A549 (cell line): Measurements from ENCODE around the gene TXNRD1. TPM values are rescaled to one million over a fixed set of nuclear protein-coding genes. Genes with fewer than 3 reads are reported as not detected.

Experiments used
- ATAC-seq, 2 experiments: fragments of 200-7000 bp in 1 of 2; fragments of >200 bp in 1 of 2; cut with Nextera tagmentation in 1 of 2; cut with Tn5 transposase in 1 of 2; 3 replicates each; pipeline versions ENCODE4 v1.8.0 to v1.9.1; 2018 to 2020; ENCODE audit warnings: mild to moderate bottlenecking in 1 of 2, moderate library complexity in 1 of 2
- CTCF ChIA-PET: fragments of 300-600 bp; sonication (Branson Sonifier 250); formaldehyde crosslinking; extraction: SDS; loops from one replicate; lab custom pipeline; 2021; ENCODE audit warnings: antibody characterized with exemption, inconsistent platforms; lab: Yijun Ruan, JAX
- POLR2A ChIA-PET: fragments of 350-600 bp; formaldehyde crosslinking; extraction: SDS; loops from one replicate; lab custom pipeline; 2021; ENCODE audit warnings: antibody characterized with exemption, inconsistent platforms; lab: Yijun Ruan, JAX
- DNase-seq, 2 experiments: peaks; one replicate each; pipeline versions ENCODE4 v3.0.0 to v3.0.0-alpha.2; 2011 to 2016; ENCODE audit warnings: low read depth in 1 of 2, low spot score in 1 of 2
- FAIRE-seq: peaks from 2 replicates; lab custom pipeline; 2011; peaks lifted over from hg19 to GRCh38; lab: Jason Lieb, UNC
- H3K27ac ChIP-seq, 2 experiments: fragments of >200 bp; sonication (Bioruptor Twin); formaldehyde crosslinking; 3 replicates each; pipeline ENCODE4 v1.5.1; 2016 to 2017
- H3K4me1 ChIP-seq: fragments of >200 bp; sonication (Bioruptor Twin); formaldehyde crosslinking; 3 replicates; pipeline ENCODE4 v1.6.1; 2016
- H3K4me2 ChIP-seq: fragments of >200 bp; sonication (Bioruptor Twin); formaldehyde crosslinking; 3 replicates; pipeline ENCODE4 v1.6.1; 2016
- H3K4me3 ChIP-seq: fragments of >200 bp; sonication (Bioruptor Twin); formaldehyde crosslinking; 3 replicates; pipeline ENCODE4 v1.5.1; 2016
- H3K9me3 ChIP-seq: fragments of >200 bp; sonication (Bioruptor Twin); formaldehyde crosslinking; 3 replicates; pipeline ENCODE4 v1.6.1; 2016
- CBX2 ChIP-seq: fragments of 200-600 bp; sonication (generic); IDR thresholded peaks from 2 replicates; pipeline ENCODE4 v1.6.1; 2016; ENCODE audit warnings: low read depth, mild to moderate bottlenecking, borderline replicate concordance
- CEBPB ChIP-seq, 2 experiments: fragments of >200 bp in 1 of 2; sonication (Bioruptor Twin) in 1 of 2; formaldehyde crosslinking in 1 of 2; IDR thresholded peaks; 2 replicates each; pipeline ENCODE4 v1.6.1; 2012 to 2016
- EP300 ChIP-seq, 2 experiments: fragments of >200 bp; sonication (Bioruptor Twin); formaldehyde crosslinking; IDR thresholded peaks; 2 replicates in 1 of 2; 3 replicates in 1 of 2; pipeline ENCODE4 v1.6.1; 2016 to 2017
- FOSB ChIP-seq: fragments of 250-450 bp; sonication (Bioruptor Pico); IDR thresholded peaks from 2 replicates; pipeline ENCODE4 v1.5.0; 2020; ENCODE audit warnings: mild to moderate bottlenecking, moderate library complexity
- FOSL2 ChIP-seq, 2 experiments: fragments of 450-650 bp in 1 of 2; fragments of >200 bp in 1 of 2; sonication (Bioruptor Twin) in 1 of 2; formaldehyde crosslinking; IDR thresholded peaks; 2 replicates each; pipeline versions ENCODE4 v1.5.0 to v1.6.1; 2016 to 2020; ENCODE audit warnings: mild to moderate bottlenecking in 1 of 2, moderate library complexity in 1 of 2
- GATA3 ChIP-seq: IDR thresholded peaks from 2 replicates; pipeline ENCODE4 v1.6.1; 2012; ENCODE audit warnings: borderline replicate concordance
- HEYL ChIP-seq: fragments of 250-450 bp; sonication (Bioruptor Pico); IDR thresholded peaks from 2 replicates; pipeline ENCODE4 v1.8.0; 2021; ENCODE audit warnings: mild to moderate bottlenecking, moderate library complexity
- HOXB13 ChIP-seq: fragments of 250-450 bp; sonication (Bioruptor Pico); IDR thresholded peaks from 2 replicates; pipeline ENCODE4 v1.5.0; 2020; ENCODE audit warnings: low read depth, mild to moderate bottlenecking, moderate library complexity
- JUN ChIP-seq, 2 experiments: fragments of >200 bp; sonication (Bioruptor Twin); formaldehyde crosslinking; IDR thresholded peaks; 2 replicates in 1 of 2; 3 replicates in 1 of 2; pipeline ENCODE4 v1.6.1; 2016 to 2017
- MAX ChIP-seq: IDR thresholded peaks from 2 replicates; pipeline ENCODE4 v1.6.1; 2012
- NR3C1 ChIP-seq: fragments of >200 bp; sonication (Bioruptor Twin); formaldehyde crosslinking; IDR thresholded peaks from 3 replicates; pipeline ENCODE4 v1.6.1; 2017
- RARB ChIP-seq: fragments of 250-450 bp; sonication (Bioruptor Pico); IDR thresholded peaks from 2 replicates; pipeline ENCODE4 v1.8.0; 2021; ENCODE audit warnings: mild to moderate bottlenecking, moderate library complexity
- SMC3 ChIP-seq: fragments of >200 bp; sonication (Bioruptor Twin); formaldehyde crosslinking; IDR thresholded peaks from 3 replicates; pipeline ENCODE4 v1.6.1; 2018; ENCODE audit warnings: inconsistent platforms
- SREBF2 ChIP-seq: fragments of 450-650 bp; IDR thresholded peaks from 2 replicates; pipeline ENCODE4 v1.6.1; 2014; ENCODE audit warnings: mild to moderate bottlenecking, moderate library complexity
- ZC3H11A ChIP-seq: fragments of 450-650 bp; IDR thresholded peaks from 2 replicates; pipeline ENCODE4 v1.6.1; 2014; ENCODE audit warnings: antibody characterized with exemption, mild to moderate bottlenecking
- ZSCAN20 ChIP-seq: fragments of 250-450 bp; sonication (Bioruptor Pico); IDR thresholded peaks from 2 replicates; pipeline ENCODE4 v1.8.0; 2022; ENCODE audit warnings: mild to moderate bottlenecking, moderate library complexity
- WGBS: methylation state at CpG from one replicate; pipeline ENCODE4 v1.1.6; 2017; ENCODE audit errors: missing lambda C conversion rate; 5-methylcytosine and 5-hydroxymethylcytosine counted together
- polyA plus RNA-seq, 4 experiments: library from polyadenylated mRNA; depleted of rRNA in 3 of 4; stranded (reverse); fragments of >200 nt; fragmentation: RNase III in 1 of 4; extraction: RNeasy Plus Mini Kit Qiagen cat#74134 plus additional on column Dnase treatment in 1 of 4; gene quantifications; 2 replicates in 3 of 4; 3 replicates in 1 of 4; pipeline ENCODE4 v1.2.3, GENCODE V29; 2011 to 2017
- TF ChIP-seq, protein P1 (sequence below): fragments of 150-350 bp; IDR thresholded peaks from 2 replicates; pipeline ENCODE4 v1.6.1; 2014; ENCODE audit warnings: low read depth, mild to moderate bottlenecking, low read length
- TF ChIP-seq, protein P2 (sequence below): fragments of 450-650 bp; IDR thresholded peaks from 2 replicates; pipeline ENCODE4 v1.6.1; 2014; ENCODE audit warnings: antibody characterized with exemption
- TF ChIP-seq, protein P3 (sequence below): IDR thresholded peaks from 2 replicates; pipeline ENCODE4 v1.6.1; 2012

Gene TXNRD1
- polyA plus RNA-seq, 2 of the 4 experiments (the other 2 are of a cell fraction) = 899 to 1,230 TPM

- Histone ChIP-seq H3K4me1 (peaks cover 60% of the 10 kb centered on the region), H3K9me3 (peaks cover 12% of the 10 kb centered on the region), H3K4me2 (peak overlapping the region; percentile 73), H3K4me3 (no peak overlapping the region), H3K27ac (peak overlapping the region; percentile 85 to 89)
- ChIA-PET POLR2A (interaction anchor here (1.1 to 1.5 kb wide), 2 partner anchors 35 to 44 kb away, joined by 4 to 6 read pairs; partner anchors contain the start of genes NFYB and TXNRD1), CTCF (interaction anchor here (1.9 kb wide), 1 partner anchor 19 kb away, joined by 10 read pairs; no protein-coding TSS in a partner anchor)
- FAIRE-seq (no peak), DNase-seq (peak in 1 of 2 experiments; percentile 63), ATAC-seq (peak in 1 of 2 experiments; percentile 7; a peak in 3 of 6 replicates)
- TF ChIP-seq SMC3 = no peak
- TF ChIP-seq HOXB13 = peak; percentile 71; the same call in 1 of the 2 replicates
- WGBS = 38% methylated on average over 4 of the region's 4 CpGs
Measured at GRCh38 chr12:104181313-104181712, 34.3 kb upstream of the TXNRD1 start.

- ChIA-PET POLR2A (no interaction called here), CTCF (no interaction called here)
- H3K4me3 ChIP-seq = no peak overlapping the region
- FAIRE-seq (no peak), DNase-seq (peak in 1 of 2 experiments; percentile 76), ATAC-seq (peak in 1 of 2 experiments; percentile 1; a peak in 1 of 6 replicates)
- peaks cover 12% of the 10 kb centered on the region for H3K9me3 ChIP-seq
- peak overlapping the region; percentile 73; the same call in 2 of the 3 replicates for H3K4me2 ChIP-seq
- WGBS = 66% methylated on average over 4 of the region's 4 CpGs
- H3K4me1 ChIP-seq = peaks cover 51% of the 10 kb centered on the region
- peak overlapping the region; percentile 85 to 89 for H3K27ac ChIP-seq
- TF ChIP-seq JUN (IDR thresholded peaks at IDR 0.05) = 0 out of 5 replicates have a peak, but pooled peaks of 1 of the 2 experiments have one; percentile 36
- TF ChIP-seq MAX = peak; percentile 28; the same call in 1 of the 2 replicates
- TF ChIP-seq RARB (CRISPR knock-in tag) = peak; percentile 27; the same call in 1 of the 2 replicates
- TF ChIP-seq SREBF2 = no peak
- peak; percentile 87; the same call in 1 of the 2 replicates for TF ChIP-seq GATA3
- peak in 1 of 2 experiments; percentile 68; a peak in 1 of 5 replicates for TF ChIP-seq EP300 (IDR thresholded peaks at IDR 0.05)
- no peak for TF ChIP-seq ZSCAN20 (CRISPR knock-in tag)
- peak; percentile 24 to 90; a peak in 2 of 4 replicates for TF ChIP-seq CEBPB (IDR thresholded peaks at IDR 0.05)
- TF ChIP-seq FOSL2 (IDR thresholded peaks at IDR 0.05) = no peak
- TF ChIP-seq FOSL2 (CRISPR knock-in tag; IDR thresholded peaks at IDR 0.05) = peak; percentile 25; the same call in 1 of the 2 replicates
- TF ChIP-seq FOSB = no peak
Measured at GRCh38 chr12:104182144-104182543, 33.4 kb upstream of the TXNRD1 start.

DNA sequence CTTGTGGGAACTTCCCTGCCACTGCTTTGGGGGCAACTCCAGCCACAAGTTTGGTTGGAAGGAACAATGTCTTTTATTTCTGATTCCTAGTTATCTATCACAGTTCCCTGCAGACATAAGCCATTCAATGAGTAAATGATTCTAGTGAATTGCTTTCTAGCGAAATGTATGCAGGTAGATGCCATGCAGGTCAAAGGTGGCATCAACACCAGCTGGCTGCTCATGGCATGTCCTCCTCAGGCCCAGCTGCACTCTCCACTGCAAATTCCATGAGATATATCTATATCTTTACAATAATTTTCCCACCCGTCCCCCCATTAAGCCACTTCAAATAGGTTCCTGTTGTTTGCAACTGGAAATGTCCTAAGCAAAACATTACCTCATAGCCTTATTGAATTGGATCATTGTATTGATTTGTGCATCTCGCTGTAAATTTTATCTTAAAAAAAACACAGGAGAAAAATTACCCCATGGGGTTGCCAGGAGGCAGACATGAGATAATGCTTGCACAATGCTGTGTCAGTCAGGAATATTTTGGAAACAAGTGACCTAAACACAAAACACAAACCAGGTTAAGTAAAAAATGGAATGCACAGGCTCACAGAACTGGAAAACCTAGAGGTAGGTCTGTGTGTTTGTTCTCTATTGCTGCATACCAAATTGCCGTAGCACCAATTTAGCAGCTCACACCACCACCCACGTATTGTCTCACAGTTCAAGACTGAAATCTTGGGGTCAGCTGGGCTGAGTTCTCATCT, 32.8 kb upstream of the TXNRD1 start:
- Histone ChIP-seq H3K9me3 (peaks cover 12% of the 10 kb centered on the region), H3K4me3 (no peak overlapping the region), H3K4me1 (peaks cover 52% of the 10 kb centered on the region), H3K4me2 (peak overlapping the region; percentile 73; the same call in 1 of the 3 replicates), H3K27ac (peak overlapping the region; percentile 85 to 89)
- no peak for FAIRE-seq
- 86% methylated on average over 5 of the region's 5 CpGs for WGBS
- ChIA-PET CTCF (interaction anchor here (1.5 kb wide), 1 partner anchor 12 kb away, joined by 4 read pairs; no protein-coding TSS in a partner anchor), POLR2A (no interaction called here)
- TF ChIP-seq NR3C1 = no peak
- TF ChIP-seq, protein P1, sequence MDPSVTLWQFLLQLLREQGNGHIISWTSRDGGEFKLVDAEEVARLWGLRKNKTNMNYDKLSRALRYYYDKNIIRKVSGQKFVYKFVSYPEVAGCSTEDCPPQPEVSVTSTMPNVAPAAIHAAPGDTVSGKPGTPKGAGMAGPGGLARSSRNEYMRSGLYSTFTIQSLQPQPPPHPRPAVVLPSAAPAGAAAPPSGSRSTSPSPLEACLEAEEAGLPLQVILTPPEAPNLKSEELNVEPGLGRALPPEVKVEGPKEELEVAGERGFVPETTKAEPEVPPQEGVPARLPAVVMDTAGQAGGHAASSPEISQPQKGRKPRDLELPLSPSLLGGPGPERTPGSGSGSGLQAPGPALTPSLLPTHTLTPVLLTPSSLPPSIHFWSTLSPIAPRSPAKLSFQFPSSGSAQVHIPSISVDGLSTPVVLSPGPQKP = no peak
- no peak for TF ChIP-seq CBX2
- TF ChIP-seq, protein P2, sequence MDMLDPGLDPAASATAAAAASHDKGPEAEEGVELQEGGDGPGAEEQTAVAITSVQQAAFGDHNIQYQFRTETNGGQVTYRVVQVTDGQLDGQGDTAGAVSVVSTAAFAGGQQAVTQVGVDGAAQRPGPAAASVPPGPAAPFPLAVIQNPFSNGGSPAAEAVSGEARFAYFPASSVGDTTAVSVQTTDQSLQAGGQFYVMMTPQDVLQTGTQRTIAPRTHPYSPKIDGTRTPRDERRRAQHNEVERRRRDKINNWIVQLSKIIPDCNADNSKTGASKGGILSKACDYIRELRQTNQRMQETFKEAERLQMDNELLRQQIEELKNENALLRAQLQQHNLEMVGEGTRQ = no peak
- TF ChIP-seq, protein P3, sequence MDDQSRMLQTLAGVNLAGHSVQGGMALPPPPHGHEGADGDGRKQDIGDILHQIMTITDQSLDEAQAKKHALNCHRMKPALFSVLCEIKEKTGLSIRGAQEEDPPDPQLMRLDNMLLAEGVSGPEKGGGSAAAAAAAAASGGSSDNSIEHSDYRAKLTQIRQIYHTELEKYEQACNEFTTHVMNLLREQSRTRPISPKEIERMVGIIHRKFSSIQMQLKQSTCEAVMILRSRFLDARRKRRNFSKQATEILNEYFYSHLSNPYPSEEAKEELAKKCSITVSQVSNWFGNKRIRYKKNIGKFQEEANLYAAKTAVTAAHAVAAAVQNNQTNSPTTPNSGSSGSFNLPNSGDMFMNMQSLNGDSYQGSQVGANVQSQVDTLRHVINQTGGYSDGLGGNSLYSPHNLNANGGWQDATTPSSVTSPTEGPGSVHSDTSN = no peak
- TF ChIP-seq SREBF2 = no peak
- no peak for TF ChIP-seq HEYL (CRISPR knock-in tag)
- TF ChIP-seq ZC3H11A = no peak
- no peak for ATAC-seq
- DNase-seq = no peak
